ENCODE data around the gene TMEM132D. TPM values are rescaled to one million over a fixed set of nuclear protein-coding genes. Genes with fewer than 3 reads are reported as not detected.

TMEM132D gene
- total RNA-seq, 2 donors from 2014 or later: not detected

DNA sequence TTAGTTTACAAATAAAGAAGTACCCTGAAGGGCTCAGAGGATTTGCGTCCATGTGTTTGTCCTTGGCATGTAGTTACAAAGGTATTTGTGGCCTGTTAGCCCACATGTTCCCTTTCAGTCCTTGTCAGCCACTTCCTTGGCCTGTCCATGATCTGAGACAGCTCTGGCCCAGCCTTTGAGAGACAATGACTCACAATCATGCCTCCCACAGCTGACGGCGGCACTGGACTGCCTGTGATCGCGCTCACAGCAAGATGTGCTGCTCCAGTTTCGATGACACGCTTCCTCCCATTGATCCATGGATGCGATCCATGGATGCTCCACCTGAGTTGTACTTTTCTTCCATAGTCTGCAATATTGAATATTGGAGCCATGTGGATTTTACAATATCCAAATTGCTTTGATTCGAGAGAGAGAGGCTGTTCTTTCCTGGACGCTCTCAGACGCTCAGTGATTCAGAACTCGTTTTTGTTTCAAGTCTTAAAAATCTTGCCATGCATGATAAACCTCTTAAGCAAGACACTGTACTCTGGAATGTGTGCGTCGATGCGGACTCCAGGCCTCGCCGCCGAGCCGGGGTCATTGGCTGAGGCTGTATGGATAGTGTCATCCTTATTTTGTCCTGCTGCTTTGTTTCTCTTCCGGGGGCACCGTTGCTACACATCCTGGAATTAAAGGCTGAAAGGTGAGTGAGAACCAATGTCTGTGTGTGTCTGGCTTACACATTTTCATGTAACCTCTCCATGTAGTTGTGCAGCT lies 830.5 kb downstream of the TMEM132D start:
- Histone ChIP-seq H3K9me3 (no peaks in the 10 kb centered on the region), H3K4me3 (no peak overlapping the region), H3K36me3 (no peaks in the 10 kb centered on the region), H3K27me3 (no peaks in the 10 kb centered on the region), H3K4me1 (no peaks in the 10 kb centered on the region), H3K27ac (no peak overlapping the region)
- no peak for DNase-seq (ENCODE audit: low spot score)
- TF ChIP-seq, protein P1, sequence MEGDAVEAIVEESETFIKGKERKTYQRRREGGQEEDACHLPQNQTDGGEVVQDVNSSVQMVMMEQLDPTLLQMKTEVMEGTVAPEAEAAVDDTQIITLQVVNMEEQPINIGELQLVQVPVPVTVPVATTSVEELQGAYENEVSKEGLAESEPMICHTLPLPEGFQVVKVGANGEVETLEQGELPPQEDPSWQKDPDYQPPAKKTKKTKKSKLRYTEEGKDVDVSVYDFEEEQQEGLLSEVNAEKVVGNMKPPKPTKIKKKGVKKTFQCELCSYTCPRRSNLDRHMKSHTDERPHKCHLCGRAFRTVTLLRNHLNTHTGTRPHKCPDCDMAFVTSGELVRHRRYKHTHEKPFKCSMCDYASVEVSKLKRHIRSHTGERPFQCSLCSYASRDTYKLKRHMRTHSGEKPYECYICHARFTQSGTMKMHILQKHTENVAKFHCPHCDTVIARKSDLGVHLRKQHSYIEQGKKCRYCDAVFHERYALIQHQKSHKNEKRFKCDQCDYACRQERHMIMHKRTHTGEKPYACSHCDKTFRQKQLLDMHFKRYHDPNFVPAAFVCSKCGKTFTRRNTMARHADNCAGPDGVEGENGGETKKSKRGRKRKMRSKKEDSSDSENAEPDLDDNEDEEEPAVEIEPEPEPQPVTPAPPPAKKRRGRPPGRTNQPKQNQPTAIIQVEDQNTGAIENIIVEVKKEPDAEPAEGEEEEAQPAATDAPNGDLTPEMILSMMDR (IDR thresholded peaks at IDR 0.05): no peak

DNA sequence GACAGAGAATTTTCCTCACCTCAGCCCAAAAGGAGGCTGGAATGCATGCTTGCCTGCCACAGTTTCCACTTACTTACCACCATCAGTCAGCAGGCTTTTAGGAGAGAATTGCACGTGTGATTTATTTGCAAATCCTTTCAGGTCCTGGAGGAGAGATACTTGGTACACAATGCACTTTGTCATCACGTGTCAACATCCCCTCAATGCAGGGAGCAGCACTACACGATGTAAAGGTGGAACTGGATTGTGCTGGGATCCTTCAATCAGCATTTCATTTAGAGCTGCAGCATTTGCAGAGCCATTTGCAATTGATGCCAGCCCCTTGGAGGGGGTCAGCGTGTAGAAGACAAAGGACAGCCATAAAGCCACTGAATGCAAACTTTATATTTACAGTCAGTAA lies 832.5 kb downstream of the TMEM132D start:
- H3K4me1 ChIP-seq: no peaks in the 10 kb centered on the region
- no peak for DNase-seq (ENCODE audit: low spot score)
- no peaks in the 10 kb centered on the region for H3K9me3 ChIP-seq
- no peaks in the 10 kb centered on the region for H3K36me3 ChIP-seq
- no peaks in the 10 kb centered on the region for H3K27me3 ChIP-seq
- TF ChIP-seq, protein P1 (IDR thresholded peaks at IDR 0.05): no peak
- H3K4me3 ChIP-seq: no peak overlapping the region
- H3K27ac ChIP-seq: no peak overlapping the region

DNA sequence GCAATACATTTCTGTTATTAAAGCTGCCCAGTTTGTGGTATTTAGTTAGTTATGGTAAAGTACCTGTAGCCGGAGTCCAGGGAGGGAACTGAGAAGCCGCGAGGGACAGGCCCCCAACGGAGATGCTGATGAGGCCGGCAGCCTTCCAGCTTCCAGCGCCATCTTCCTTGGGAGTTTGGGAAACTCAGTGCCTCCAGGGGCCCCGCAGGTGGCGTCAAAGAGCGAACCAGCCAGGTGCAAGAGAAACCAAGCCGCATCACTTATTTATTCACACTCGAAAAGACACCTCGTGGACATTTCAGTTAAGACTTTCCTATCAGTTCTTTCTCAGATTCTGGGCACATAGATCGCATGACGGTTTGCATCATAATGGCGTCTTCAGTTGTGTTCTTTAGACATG lies 833.9 kb downstream of the TMEM132D start:
- Histone ChIP-seq H3K27ac (no peak overlapping the region), H3K4me1 (no peaks in the 10 kb centered on the region), H3K4me3 (no peak overlapping the region), H3K9me3 (no peaks in the 10 kb centered on the region), H3K36me3 (no peaks in the 10 kb centered on the region), H3K27me3 (no peaks in the 10 kb centered on the region)
- TF ChIP-seq, protein P1 (IDR thresholded peaks at IDR 0.05): no peak
- no peak for DNase-seq (ENCODE audit: low spot score)

DNA sequence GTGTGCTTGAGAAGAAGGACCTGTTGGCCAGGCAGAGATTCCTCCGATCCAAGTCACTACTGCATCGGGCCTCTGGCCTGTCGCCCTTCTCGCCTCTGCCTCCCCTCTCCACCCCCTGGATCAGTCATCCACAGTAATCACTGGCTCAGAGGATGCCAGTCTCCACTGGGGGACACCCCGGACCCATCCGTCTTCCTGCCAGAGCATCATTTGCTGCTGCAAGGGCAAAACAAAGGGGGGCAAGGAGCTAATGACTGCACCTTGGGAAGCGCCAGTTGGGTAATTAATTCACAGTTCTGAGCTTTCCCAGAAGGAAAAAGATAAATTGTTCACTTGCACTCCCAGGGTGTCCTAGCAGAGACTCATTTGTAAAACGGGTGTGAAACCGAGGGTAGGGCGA lies 835.1 kb downstream of the TMEM132D start:
- H3K27me3 ChIP-seq: no peaks in the 10 kb centered on the region

DNA sequence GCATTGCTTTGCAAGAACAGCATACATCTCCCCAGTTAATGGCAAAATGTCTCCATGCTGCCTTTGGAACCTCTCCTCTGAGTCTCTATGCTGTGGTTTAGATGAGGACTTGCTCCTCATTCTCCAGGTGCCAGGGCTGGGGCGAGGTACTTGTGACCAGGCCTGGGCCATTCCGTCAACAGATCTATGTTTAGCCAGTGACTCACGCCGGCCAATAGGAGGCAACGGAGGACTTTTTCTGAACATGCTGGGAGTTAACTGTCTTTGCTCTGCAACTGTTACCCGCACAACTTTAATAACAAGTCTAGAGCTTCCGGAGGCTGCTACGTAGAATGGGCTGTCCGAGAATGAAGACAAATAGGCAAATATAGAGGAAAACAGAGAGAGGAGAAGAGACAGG lies 836.3 kb downstream of the TMEM132D start:
- DNase-seq (ENCODE audit: low spot score): no peak
- Histone ChIP-seq H3K27ac (no peak overlapping the region), H3K4me3 (no peak overlapping the region), H3K36me3 (no peaks in the 10 kb centered on the region), H3K4me1 (no peaks in the 10 kb centered on the region), H3K9me3 (no peaks in the 10 kb centered on the region), H3K27me3 (no peaks in the 10 kb centered on the region)
- TF ChIP-seq, protein P1 (IDR thresholded peaks at IDR 0.05): no peak

More for the DNA sequence above, 835.1 kb downstream of the TMEM132D start:
- Histone ChIP-seq H3K4me1 (no peaks in the 10 kb centered on the region), H3K4me3 (no peak overlapping the region), H3K27ac (no peak overlapping the region), H3K9me3 (no peaks in the 10 kb centered on the region), H3K36me3 (no peaks in the 10 kb centered on the region)
- TF ChIP-seq, protein P1 (IDR thresholded peaks at IDR 0.05): no peak
- DNase-seq (ENCODE audit: low spot score): no peak
